CD4-positive, alpha-beta memory T cell (primary cell): ENCODE results near the gene INPP5A. TPM values are rescaled to one million over a fixed set of nuclear protein-coding genes. Genes with fewer than 3 reads are reported as not detected.

Experiments
- CTCF ChIA-PET: fragments of 350-600 bp; sonication (Branson Sonifier 250); formaldehyde crosslinking; loops from one replicate; lab custom pipeline; 2021; ENCODE audit warnings: inconsistent platforms; ENCODE audit not compliant: partially characterized antibody; lab: Charles Lee
- POLR2A ChIA-PET: fragments of 350-600 bp; sonication (Branson Sonifier 250); formaldehyde crosslinking; loops from one replicate; lab custom pipeline; 2021; ENCODE audit not compliant: partially characterized antibody; lab: Charles Lee
- DNase-seq, 5 donors: peaks; one replicate each; pipeline versions ENCODE4 v3.0.0 to v3.0.0-alpha.2; 2020 to 2022; ENCODE audit warnings: mixed read lengths in 1 of 5
- H3K27ac ChIP-seq: one replicate; pipeline ENCODE4 v1.7.0; 2013; ENCODE audit warnings: low read depth, low read length
- H3K27me3 ChIP-seq: 2 replicates; pipeline ENCODE4 v1.7.0; 2013; ENCODE audit warnings: mild to moderate bottlenecking, low read length, moderate library complexity; ENCODE audit not compliant: insufficient read depth
- H3K36me3 ChIP-seq: 2 replicates; pipeline ENCODE4 v1.7.0; 2013; ENCODE audit warnings: mild to moderate bottlenecking, low read length, moderate library complexity; ENCODE audit not compliant: insufficient read depth
- H3K4me1 ChIP-seq: 2 replicates; pipeline ENCODE4 v1.7.0; 2013; ENCODE audit warnings: mild to moderate bottlenecking, low read length, moderate library complexity; ENCODE audit not compliant: insufficient read depth
- H3K4me3 ChIP-seq, 2 donors: one replicate each; pipeline ENCODE4 v1.7.0; 2013; ENCODE audit warnings: low read length in 2 of 2, mild to moderate bottlenecking in 1 of 2
- H3K9me3 ChIP-seq, 2 donors: one replicate each; pipeline ENCODE4 v1.7.0; 2013; ENCODE audit warnings: low read length in 2 of 2, control low read depth in 1 of 2; ENCODE audit not compliant: control insufficient read depth in 1 of 2
- H3K27ac Mint-ChIP-seq, 7 donors: one replicate each; pipeline ENCODE4 v1.8.0; 2020 to 2021; ENCODE audit warnings: mixed read lengths in 7 of 7, mild to moderate bottlenecking in 6 of 7, inconsistent platforms in 3 of 7, moderate library complexity in 3 of 7
- H3K27me3 Mint-ChIP-seq, 2 donors: one replicate each; pipeline ENCODE4 v1.8.0; 2020 to 2021; ENCODE audit warnings: mixed read lengths in 2 of 2
- H3K36me3 Mint-ChIP-seq, 2 donors: one replicate each; pipeline ENCODE4 v1.8.0; 2020 to 2021; ENCODE audit warnings: mixed read lengths in 2 of 2, inconsistent platforms in 1 of 2, mild to moderate bottlenecking in 1 of 2
- H3K4me1 Mint-ChIP-seq, 4 donors: one replicate each; pipeline ENCODE4 v1.8.0; 2020 to 2021; ENCODE audit warnings: mixed read lengths in 4 of 4, mild to moderate bottlenecking in 1 of 4
- H3K4me3 Mint-ChIP-seq, 8 donors: one replicate each; pipeline ENCODE4 v1.8.0; 2020 to 2021; ENCODE audit warnings: mixed read lengths in 8 of 8, mild to moderate bottlenecking in 7 of 8, moderate library complexity in 6 of 8, inconsistent platforms in 3 of 8
- H3K9me3 Mint-ChIP-seq, 8 donors: one replicate each; pipeline ENCODE4 v1.8.0; 2020 to 2021; ENCODE audit warnings: mixed read lengths in 8 of 8, mild to moderate bottlenecking in 5 of 8, inconsistent platforms in 3 of 8, moderate library complexity in 1 of 8
- intact Hi-C: fragments of 100-400 bp; cut with micrococcal nuclease; formaldehyde crosslinking; loops from one replicate; pipeline ENCODE4 v1.15.1; 2023
- polyA plus RNA-seq, 2 donors: library from polyadenylated mRNA; unstranded; fragments of 300-500 nt; fragmentation: Illumina TruSeq; gene quantifications; one replicate each; pipeline ENCODE4 v1.2.3, GENCODE V29; 2021
- total RNA-seq, 2 experiments: library from RNA; stranded (reverse); gene quantifications; one replicate each; pipeline ENCODE4 v1.2.3, GENCODE V29; 2021

The INPP5A gene
- total and polyA plus RNA-seq, 4 experiments from 2014 or later = 0.61 to 19.3 (median 10.8) TPM

DNA sequence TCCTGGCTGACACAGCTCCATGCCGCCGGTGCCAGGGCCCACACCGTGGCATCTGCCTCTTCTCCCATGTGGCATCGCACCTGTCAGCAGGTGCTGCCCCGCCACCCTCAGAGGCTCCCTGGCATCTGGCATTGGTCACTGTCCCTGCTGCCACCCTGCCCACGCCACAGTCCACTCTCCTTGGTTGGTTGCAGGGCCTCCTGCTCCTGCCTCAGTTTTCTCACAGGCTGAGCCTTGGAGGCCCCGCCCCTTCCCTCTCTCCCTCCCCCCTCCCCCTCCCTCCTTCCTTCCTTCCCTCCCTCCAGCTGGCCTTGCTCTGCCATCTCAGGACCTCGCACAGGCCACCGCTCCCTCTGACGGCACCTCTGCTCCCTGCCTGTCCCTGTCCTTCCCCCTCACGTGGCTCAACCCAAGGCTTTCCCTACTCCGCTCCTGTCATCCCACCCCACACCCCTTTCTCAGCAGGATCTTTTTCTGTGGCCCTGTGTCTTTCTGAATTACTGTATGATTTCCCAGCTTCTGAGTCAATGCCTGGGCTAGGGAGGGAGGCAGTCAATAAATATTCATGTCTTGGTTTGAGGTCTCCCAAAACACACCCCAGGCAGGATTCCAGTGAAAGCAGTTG lies 87.4 kb downstream of the INPP5A start:
- Mint-ChIP-seq H3K4me3 (no peak overlapping the region), H3K9me3 (peaks cover 0 to 20% (median 15%) of the 10 kb centered on the region in 8 donors), H3K27ac (peak overlapping the region in 3 of 7 donors; percentile 31 to 66 (median 60)), H3K4me1 (peaks cover 17 to 43% (median 28%) of the 10 kb centered on the region in 4 donors), H3K27me3 (no peaks in the 10 kb centered on the region), H3K36me3 (peaks cover 6 to 10% of the 10 kb centered on the region in 2 donors)
- H3K36me3 ChIP-seq = no peaks in the 10 kb centered on the region
- ChIA-PET CTCF (no interaction called here), POLR2A (no interaction called here)
- H3K9me3 ChIP-seq = peaks cover 0 to 4% of the 10 kb centered on the region in 2 donors
- H3K4me3 ChIP-seq = no peak overlapping the region
- H3K4me1 ChIP-seq = peaks cover 9% of the 10 kb centered on the region
- intact Hi-C loops = no loop called here
- no peak overlapping the region for H3K27ac ChIP-seq
- no peaks in the 10 kb centered on the region for H3K27me3 ChIP-seq
- no peak for DNase-seq

DNA sequence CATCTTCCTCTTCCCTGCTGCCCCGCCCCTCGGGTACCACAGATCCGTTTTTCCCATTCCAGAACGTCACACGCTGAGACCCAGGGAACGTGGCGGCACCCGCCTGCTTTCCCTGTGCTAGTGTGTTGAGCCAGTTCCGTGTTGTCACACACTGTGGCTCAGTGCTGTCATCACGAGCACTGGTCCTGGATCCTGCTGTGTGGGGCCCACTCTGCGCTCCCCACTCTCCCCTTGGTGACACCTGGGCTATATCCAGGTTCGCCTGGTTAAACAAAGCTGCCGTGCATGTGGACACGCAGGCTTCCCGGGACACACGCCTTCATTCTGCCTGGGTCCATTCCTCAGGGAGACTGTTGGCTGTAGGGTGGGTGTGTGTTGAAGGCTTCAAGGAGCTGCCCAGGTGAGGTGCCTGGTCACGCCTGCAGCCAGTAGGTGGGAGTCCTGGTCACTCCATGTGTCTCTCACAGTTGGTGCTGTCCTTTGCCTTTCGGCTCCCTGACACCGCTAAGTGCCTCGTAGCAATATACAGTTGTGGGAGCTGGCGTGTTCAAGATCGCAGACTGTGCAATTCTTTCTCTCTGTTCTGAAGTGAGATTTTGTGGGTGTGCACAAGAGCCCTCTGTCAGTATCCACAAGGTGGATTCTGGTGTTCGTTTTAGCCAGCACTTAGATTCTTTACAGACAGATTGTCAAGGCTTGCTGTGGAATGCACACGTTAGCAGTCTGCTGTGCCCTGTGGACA lies 88.6 kb downstream of the INPP5A start:
- intact Hi-C loops = no loop called here
- Histone ChIP-seq H3K27me3 (no peaks in the 10 kb centered on the region), H3K9me3 (no peaks in the 10 kb centered on the region), H3K4me1 (peaks cover 9% of the 10 kb centered on the region), H3K36me3 (no peaks in the 10 kb centered on the region), H3K4me3 (no peak overlapping the region), H3K27ac (no peak overlapping the region)
- peak overlapping the region in 2 of 7 donors; percentile 52 to 63 for H3K27ac Mint-ChIP-seq
- no peaks in the 10 kb centered on the region for H3K27me3 Mint-ChIP-seq
- ChIA-PET CTCF (no interaction called here), POLR2A (no interaction called here)
- peaks cover 0 to 5% of the 10 kb centered on the region in 2 donors for H3K36me3 Mint-ChIP-seq
- H3K4me3 Mint-ChIP-seq = peak overlapping the region in 1 of 8 donors; percentile 57
- H3K4me1 Mint-ChIP-seq = peaks cover 22 to 48% (median 33%) of the 10 kb centered on the region in 4 donors
- peaks cover 0 to 7% (median 4%) of the 10 kb centered on the region in 8 donors for H3K9me3 Mint-ChIP-seq
- no peak for DNase-seq

DNA sequence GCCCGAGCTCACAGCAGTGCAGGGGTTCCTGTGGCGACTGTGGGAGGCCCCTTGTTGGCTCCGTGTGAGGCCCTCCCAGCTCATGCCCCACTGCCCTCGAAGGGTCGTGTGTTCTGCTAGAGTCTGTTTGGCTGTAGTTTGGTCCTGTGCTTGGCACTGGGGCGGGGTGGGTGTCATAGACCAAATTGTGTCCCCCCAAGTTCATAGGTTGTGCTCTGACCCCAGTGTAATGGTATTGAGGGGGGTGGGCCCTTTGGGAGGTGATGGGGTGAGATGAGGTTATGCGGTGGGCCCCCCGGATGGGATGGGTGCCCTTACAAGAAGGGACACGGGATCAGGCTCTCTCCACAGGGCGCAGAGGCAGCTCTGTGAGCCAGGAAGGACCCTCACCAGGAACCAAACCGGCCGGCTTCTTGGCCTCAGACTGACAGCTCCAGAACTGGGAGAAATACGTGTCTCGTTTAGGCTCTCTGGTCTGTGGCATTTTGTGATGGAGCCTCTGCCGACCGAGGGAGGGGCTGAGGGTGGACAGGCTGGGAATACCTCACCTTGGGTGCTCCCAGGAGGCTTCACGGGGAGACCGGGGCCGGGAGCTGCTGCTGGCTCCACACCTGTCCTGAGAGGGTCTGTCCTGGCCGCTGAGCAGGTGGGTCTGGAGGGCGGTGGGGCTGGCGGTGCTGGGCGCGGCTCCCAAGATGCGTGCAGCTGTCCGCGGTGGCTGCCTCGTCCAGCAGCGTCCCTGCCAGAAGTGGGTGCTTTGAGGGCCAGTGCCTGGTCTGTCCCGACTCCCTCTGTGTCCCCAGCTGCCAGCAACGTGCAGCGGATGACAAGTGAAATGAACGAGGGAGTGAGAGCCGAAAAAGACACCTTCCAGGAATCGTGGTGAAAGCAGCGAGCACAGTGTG lies 89.4 kb downstream of the INPP5A start:
- Histone ChIP-seq H3K36me3 (no peaks in the 10 kb centered on the region), H3K9me3 (no peaks in the 10 kb centered on the region), H3K27me3 (no peaks in the 10 kb centered on the region), H3K27ac (no peak overlapping the region), H3K4me3 (no peak overlapping the region), H3K4me1 (peaks cover 9% of the 10 kb centered on the region)
- CTCF ChIA-PET = no interaction called here
- H3K9me3 Mint-ChIP-seq = no peaks in the 10 kb centered on the region
- peak overlapping the region in 1 of 8 donors; percentile 3 for H3K4me3 Mint-ChIP-seq
- peak overlapping the region in 1 of 7 donors; percentile 52 for H3K27ac Mint-ChIP-seq
- intact Hi-C loops = no loop called here
- peak in 1 of 5 donors; percentile 20 for DNase-seq
- POLR2A ChIA-PET = no interaction called here
- H3K27me3 Mint-ChIP-seq = no peaks in the 10 kb centered on the region
- H3K4me1 Mint-ChIP-seq = peaks cover 22 to 55% (median 33%) of the 10 kb centered on the region in 4 donors
- H3K36me3 Mint-ChIP-seq = no peaks in the 10 kb centered on the region

DNA sequence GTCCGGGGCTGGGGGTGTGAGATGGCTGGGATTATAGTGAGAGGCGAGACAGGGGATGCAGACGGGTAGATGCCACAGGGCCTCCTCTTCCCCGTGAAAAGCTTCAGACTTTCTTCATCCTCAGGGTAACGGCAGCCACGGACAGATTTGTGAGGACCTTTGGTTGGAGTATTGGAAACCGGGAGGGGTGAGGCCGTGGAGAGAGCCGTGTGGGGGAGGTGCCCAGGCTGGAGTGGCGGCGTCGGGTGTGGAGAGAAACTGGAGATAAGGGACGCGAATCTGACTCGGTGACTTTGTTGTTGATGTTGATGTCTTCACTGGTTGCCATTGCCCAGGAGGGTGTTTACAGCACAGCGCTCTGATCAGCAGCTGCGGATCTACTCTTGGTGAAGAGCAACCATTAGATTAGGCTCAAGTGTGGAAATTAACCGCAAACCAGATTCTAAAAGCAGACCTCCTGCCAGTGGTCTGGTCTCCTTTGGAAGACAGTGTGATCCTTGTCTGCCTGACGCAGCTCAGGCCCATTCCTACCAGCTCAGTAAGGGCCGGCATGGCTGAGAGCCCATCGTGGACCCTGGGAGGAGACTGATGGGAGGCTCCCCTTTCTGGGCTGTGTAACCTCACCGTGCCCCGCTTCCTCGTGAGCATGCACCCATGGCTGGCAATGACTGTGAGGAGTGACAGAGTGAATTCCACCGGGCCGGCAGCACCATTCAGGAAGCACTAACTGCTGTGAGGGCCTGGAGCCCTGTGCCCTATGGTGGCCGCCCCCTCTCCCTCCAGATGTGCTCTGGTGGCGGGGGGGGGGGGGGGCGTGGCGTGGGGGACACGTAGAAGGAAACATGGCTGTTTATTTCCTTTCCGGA lies 90.3 kb downstream of the INPP5A start:
- ChIA-PET CTCF (no interaction called here), POLR2A (no interaction called here)
- H3K4me1 Mint-ChIP-seq = peaks cover 24 to 60% (median 33%) of the 10 kb centered on the region in 4 donors
- no peaks in the 10 kb centered on the region for H3K9me3 ChIP-seq
- H3K4me3 ChIP-seq = no peak overlapping the region
- no peaks in the 10 kb centered on the region for H3K9me3 Mint-ChIP-seq
- no peak overlapping the region for H3K27ac ChIP-seq
- H3K36me3 Mint-ChIP-seq = no peaks in the 10 kb centered on the region
- H3K36me3 ChIP-seq = no peaks in the 10 kb centered on the region
- no peaks in the 10 kb centered on the region for H3K27me3 Mint-ChIP-seq
- H3K27ac Mint-ChIP-seq = peak overlapping the region in 5 of 7 donors; percentile 31 to 65 (median 42)
- intact Hi-C loops = no loop called here
- peaks cover 9% of the 10 kb centered on the region for H3K4me1 ChIP-seq
- DNase-seq = peak in 2 of 5 donors; percentile 8 to 19
- peak overlapping the region in 2 of 8 donors; percentile 3 to 25 for H3K4me3 Mint-ChIP-seq
- H3K27me3 ChIP-seq = no peaks in the 10 kb centered on the region

DNA sequence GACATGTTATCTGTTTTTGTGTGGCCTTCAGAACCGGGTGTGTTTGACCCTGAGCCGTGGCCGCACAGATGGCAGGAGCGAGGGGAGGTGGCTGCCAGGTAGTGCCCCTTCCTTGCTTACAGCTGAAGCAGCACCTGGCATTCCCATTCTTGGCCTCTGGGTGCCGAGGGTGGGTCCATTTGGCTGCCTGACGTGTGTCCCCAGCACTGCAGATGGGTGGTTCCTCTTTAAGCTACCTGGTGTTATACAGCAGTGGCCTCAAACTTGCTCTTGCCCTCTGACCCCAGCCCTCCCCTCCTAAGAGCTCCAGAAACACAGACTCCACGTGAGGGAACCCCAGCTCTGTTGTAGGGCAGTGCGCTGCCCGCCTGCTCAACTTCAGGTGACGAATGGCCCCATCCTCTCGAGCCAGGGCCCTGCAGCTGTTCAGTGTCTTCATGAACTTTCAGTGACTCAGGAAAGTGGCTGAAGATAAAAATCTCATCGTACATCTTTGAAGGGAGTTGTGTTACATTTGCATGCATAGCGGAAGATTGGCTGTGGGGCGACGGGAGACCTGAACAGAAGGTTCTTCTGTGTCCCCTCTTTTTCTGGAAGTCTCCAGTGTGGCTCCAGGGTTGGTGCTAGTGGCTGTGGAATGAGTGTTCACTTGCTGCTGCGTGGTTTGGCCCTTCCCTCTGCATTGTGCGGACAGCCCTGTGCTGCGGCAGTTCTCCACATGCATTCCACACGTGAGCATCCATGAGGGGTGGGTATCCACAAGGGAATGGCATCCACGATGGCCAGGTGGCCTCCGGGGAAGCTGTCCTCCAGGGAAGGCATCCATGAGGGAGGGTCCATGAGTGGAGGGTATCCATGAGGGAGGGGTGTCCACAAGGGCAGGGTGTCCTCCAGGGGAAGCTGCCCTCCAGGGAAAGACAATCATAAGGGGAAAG lies 91.6 kb downstream of the INPP5A start:
- Histone ChIP-seq H3K36me3 (no peaks in the 10 kb centered on the region), H3K9me3 (no peaks in the 10 kb centered on the region), H3K4me3 (no peak overlapping the region), H3K27ac (no peak overlapping the region), H3K4me1 (peaks cover 9% of the 10 kb centered on the region), H3K27me3 (no peaks in the 10 kb centered on the region)
- no peak overlapping the region for H3K4me3 Mint-ChIP-seq
- H3K36me3 Mint-ChIP-seq = no peaks in the 10 kb centered on the region
- no peaks in the 10 kb centered on the region for H3K27me3 Mint-ChIP-seq
- no peaks in the 10 kb centered on the region for H3K9me3 Mint-ChIP-seq
- DNase-seq = no peak
- CTCF ChIA-PET = no interaction called here
- POLR2A ChIA-PET = no interaction called here
- H3K27ac Mint-ChIP-seq = peak overlapping the region in 3 of 7 donors; percentile 42 to 83 (median 68)
- H3K4me1 Mint-ChIP-seq = peaks cover 22 to 66% (median 34%) of the 10 kb centered on the region in 4 donors
- intact Hi-C loops = no loop called here

DNA sequence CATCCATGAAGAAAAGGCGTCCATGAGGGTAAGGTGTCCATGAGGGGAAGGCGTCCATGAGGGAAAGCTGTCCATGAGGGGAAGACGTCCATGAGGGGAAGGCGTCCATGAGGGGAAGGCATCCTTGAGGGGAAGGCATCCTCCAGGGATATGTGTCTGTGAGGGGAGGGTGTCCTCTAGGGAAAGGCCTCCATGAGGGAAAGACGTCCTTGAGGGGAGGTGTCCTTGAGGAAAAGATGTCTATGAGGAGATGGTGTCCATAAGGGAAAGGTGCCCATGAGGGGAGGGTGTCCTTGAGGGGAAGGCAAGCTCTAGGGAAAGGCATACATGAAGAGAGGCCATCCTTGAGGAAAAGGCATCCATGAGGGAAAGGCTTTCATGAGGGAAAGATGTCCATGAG lies 92.6 kb downstream of the INPP5A start:
- no peaks in the 10 kb centered on the region for H3K36me3 ChIP-seq
- intact Hi-C loops = no loop called here
- Mint-ChIP-seq H3K36me3 (no peaks in the 10 kb centered on the region), H3K4me3 (no peak overlapping the region), H3K27me3 (no peaks in the 10 kb centered on the region), H3K9me3 (no peaks in the 10 kb centered on the region), H3K27ac (peak overlapping the region in 2 of 7 donors; percentile 61 to 83), H3K4me1 (peaks cover 27 to 68% (median 36%) of the 10 kb centered on the region in 4 donors)
- DNase-seq = no peak
- no peak overlapping the region for H3K4me3 ChIP-seq
- POLR2A ChIA-PET = no interaction called here
- peaks cover 13% of the 10 kb centered on the region for H3K4me1 ChIP-seq
- no peaks in the 10 kb centered on the region for H3K27me3 ChIP-seq
- no peak overlapping the region for H3K27ac ChIP-seq
- CTCF ChIA-PET = no interaction called here
- no peaks in the 10 kb centered on the region for H3K9me3 ChIP-seq
